Hepatocyte (in vitro differentiated cells): Measurements from ENCODE around the gene CAV2.

Experiments
- EZH2 ChIP-seq: fragments of 200-600 bp; sonication (generic); IDR thresholded peaks from 2 replicates; pipeline ENCODE4 v1.6.1; 2016; ENCODE audit warnings: antibody characterized with exemption, mild to moderate bottlenecking, borderline replicate concordance
- TF ChIP-seq, protein P1 (sequence below): fragments of 200-600 bp; sonication (generic); IDR thresholded peaks from 2 replicates; pipeline ENCODE4 v1.5.1; 2016; ENCODE audit warnings: antibody characterized with exemption, mild to moderate bottlenecking; ENCODE audit not compliant: poor library complexity

GRCh38 chr7:116510795-116511194 lies 11.3 kb downstream of the CAV2 start:
- TF ChIP-seq, protein P1, sequence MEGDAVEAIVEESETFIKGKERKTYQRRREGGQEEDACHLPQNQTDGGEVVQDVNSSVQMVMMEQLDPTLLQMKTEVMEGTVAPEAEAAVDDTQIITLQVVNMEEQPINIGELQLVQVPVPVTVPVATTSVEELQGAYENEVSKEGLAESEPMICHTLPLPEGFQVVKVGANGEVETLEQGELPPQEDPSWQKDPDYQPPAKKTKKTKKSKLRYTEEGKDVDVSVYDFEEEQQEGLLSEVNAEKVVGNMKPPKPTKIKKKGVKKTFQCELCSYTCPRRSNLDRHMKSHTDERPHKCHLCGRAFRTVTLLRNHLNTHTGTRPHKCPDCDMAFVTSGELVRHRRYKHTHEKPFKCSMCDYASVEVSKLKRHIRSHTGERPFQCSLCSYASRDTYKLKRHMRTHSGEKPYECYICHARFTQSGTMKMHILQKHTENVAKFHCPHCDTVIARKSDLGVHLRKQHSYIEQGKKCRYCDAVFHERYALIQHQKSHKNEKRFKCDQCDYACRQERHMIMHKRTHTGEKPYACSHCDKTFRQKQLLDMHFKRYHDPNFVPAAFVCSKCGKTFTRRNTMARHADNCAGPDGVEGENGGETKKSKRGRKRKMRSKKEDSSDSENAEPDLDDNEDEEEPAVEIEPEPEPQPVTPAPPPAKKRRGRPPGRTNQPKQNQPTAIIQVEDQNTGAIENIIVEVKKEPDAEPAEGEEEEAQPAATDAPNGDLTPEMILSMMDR: no peak
- no peak for TF ChIP-seq EZH2
